ENCODE results near the gene SCAPER.

Gene SCAPER

DNA sequence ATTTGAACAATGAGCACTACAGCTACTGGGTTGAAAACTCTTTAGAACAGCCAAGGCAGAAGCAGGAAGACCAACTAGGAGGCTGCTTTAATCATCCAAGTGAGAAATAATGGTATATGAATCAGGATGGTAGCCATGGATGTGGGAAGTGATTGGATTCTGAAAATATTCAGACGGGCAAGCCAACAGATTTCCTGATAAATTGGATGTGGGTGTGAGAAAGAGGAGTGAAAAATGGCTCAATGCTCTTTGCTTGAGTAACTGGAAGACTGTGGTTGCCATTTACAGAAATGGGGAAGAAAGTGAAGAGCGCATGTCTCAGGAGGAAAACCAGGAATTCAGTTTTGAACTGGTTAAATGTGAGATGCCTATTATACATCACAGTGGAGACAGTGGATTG, 518.2 kb downstream of the SCAPER start:
- ATAC-seq = no peak

DNA sequence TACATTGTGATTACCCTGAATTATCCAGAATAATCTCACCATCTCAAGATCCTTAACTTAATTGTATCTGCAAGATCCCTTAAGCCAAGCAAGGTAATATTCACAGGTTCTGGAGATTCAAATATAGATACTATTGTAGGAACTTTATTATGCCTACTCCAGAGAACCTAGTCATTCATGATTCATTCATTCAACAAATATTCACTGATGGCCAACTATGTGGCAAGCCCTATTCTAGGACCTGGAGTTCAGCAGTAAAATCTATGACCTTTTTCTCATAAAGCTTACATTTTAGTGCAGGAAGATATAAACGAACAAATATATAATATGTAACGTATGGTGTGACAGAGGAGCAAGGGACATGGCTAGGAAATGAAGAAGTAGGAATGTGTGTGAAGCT, 519.0 kb downstream of the SCAPER start:
- ATAC-seq = no peak

DNA sequence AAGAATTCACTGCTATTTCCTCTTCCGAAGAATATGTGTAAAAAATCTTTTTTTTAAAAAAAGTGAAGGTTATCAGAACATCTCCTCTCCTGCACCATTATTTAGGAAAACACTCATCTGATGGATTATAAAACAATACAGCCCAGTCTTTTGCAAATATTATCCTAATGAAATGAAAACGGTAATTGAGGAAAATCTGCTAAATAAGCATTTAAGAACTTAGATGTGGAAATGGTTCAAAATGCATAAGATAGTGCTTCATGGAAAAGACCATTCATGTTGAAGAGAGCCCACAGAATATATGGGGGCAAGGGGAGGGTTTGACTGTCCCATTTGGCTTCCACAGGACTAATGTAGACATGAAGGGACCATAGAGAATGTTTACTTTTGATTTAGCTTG, 520.7 kb downstream of the SCAPER start:
- ATAC-seq = no peak

DNA sequence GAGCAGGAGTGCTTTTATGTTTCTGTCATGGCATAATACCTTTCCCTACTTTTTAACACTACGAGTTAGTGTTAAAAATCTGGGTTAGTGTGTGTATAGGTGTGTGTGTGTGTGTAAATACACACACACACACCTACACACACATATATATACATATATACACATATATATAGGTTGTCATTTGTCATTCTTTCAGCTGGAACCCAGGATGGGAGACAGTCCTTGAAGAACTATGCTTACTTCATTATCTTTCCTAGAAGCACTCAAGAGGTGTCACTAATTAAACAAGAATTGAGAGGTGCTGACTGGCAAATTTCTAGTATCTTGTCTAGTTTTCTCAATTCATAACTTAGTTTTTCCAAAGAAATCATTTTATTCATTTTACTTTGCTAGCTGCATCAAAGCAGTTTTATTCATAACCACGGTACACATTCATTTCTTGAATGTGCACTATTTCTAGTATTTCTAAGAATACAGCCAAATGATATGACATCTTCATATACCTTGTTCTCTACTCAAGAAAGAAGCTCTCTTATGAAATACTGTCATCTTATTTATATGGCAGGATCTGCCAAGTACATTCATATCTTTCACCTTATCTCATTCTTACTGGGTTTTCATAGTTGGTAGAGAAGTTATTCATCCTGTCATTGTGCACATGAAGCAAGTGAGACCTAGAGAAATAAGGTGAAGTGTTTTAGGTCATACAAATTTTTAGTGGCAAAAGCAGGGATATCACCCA, 522.0 kb downstream of the SCAPER start:
- peak; percentile 36 to 38 for ATAC-seq

DNA sequence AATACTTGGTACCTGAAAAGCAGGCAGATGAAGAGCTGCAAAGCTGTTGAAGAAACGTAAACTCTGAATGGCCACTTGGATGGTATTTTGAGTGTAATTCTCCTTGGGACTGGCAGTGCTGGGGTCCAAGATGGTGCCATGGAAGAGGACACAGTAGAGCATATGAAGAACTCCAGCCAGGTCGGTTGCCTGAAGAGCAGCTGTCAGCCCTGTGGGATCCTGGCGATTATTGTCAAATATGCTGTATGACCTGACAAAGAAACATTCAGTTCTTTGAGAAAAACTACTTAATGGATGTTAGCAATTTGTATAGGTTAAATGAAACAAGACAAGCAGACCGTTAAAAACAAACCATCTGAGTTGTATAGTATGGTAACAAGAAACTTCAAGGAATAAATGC, 523.8 kb downstream of the SCAPER start:
- no peak for ATAC-seq

DNA sequence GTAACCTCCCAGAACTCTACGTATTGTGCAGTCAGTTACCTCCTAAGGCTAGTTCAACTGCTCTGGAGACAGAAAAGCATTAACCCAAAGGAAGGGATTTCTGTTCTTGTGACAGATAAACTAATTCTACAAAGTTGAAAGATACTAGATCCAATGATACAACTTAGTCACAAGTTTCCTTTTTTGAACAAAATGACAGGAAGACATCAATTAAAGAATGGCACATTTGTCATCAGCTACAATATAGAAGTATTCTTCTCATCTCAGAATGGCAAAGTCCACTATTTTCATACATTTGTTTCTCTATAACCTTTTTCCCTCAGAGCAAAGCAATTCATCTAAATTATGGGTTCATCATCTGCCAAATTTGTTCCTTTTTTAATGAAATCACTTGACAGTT, 524.9 kb downstream of the SCAPER start:
- ATAC-seq = no peak

DNA sequence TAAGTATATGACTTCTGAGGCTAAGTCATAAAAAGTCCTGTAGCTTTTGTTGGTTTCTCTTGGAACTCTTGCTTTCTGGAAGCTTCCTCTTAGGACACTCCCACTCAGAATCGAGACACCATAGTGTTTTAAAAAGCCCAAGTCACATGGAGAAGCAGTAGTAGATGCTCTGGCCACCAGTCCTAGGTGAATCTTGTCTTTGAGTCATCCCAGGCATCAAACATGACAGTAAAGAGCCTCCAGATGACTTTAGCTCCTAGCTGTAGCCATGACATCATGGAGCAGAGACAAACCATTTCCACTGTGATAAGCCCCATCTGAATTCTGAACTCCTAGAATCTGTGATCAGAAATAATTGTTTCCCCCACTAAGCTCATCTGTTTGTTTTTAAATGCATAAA, 526.4 kb downstream of the SCAPER start:
- ATAC-seq = no peak

DNA sequence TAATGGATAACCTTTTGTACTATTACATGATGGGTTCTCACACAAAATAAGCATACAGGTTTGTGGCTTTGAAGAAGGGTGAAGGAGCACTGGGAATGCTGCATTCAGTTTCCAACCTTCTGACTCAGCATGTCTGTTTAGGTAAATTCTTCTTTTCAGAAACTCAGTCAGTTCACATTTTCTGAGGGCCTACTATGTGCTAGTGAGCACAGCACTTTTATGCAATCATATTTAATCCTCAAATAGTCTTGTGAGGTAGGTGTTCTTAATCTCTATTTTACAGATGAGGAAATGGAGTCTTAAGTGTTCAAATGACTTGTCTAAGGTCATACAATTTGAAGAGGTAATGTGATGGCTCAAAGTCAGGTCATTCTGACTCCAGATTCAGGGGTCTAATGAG, 527.4 kb downstream of the SCAPER start:
- no peak for ATAC-seq

DNA sequence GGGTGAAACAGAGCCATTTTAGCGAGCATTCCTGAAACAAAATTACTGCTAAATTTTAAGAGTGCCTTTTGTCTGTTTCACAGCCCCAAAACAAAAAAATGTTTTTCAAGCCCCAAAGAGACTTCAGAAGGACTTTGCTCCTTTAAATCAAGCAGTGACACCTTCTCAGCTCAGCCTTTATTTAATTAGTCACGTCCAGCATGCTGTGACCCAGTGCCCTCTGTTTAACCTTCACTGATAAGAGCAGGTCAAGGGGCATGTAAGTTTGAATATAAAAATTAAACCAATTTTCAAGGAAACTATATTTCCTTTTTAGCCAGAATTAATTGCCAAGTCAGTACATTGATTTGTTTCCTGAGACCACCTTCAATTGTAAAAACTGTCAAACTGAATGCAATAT, 527.9 kb downstream of the SCAPER start:
- no peak for ATAC-seq

DNA sequence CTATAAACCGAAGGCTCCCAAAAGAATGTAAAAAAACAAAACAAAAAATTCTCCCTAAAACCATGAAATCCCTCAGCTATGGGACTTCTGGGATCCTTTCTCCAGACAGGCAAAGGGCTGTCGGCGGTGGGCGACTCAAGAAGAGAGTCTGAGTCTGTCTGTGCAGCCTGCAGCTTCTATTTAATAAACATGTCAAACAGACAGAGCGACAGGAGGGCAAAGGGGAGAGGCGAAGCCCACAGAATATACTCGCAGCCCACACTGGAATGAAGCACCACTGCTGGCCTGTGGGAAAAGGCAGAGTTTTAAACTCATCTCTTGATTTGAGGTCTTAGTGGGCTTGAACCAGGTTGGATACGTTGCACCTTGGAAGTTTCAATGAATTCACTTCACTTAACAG, 528.3 kb downstream of the SCAPER start:
- ATAC-seq = no peak

DNA sequence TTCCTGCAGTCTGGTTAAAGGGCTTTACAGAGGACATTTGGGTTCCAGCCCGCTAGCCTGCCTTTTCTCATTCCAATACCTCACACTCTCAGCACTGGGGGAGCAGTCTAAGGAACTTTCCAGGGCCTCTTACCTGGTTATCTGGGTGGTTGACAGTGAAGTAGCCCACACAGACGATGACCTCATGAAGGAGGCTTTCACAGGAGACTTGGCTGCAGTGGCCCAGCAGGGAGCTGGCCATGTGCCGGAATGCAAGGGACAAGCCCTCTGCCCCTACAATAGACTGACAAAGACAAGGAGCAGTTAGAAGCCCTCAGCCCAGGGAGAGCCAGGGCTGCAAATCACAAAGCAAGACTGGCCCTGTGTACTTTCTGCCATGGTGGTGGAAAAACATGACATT, 529.1 kb downstream of the SCAPER start:
- ATAC-seq = no peak

DNA sequence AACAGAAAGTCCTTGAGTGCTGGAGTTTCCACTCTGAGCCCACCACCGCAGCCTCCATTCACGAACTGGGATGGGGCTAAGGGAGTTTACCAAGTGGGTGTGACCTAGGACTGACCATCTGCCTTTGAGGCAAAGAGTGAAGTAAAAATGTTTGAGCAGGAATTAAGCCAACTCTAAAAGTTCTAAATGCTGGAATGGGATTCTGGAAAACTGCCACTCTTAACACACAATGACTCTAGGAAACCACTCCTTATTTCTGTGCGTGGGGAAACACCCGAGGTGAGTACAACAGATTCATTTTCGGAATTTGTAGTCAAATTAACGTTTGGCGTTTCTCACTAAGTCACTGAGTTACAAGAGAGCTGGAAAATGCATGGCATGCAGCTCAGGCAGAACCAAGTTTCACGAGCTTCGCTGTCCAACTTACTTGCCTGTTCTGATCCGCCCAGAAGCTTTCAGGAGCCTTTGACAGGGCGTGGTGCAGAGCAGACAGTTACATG, 537.0 kb downstream of the SCAPER start:
- no peak for ATAC-seq

DNA sequence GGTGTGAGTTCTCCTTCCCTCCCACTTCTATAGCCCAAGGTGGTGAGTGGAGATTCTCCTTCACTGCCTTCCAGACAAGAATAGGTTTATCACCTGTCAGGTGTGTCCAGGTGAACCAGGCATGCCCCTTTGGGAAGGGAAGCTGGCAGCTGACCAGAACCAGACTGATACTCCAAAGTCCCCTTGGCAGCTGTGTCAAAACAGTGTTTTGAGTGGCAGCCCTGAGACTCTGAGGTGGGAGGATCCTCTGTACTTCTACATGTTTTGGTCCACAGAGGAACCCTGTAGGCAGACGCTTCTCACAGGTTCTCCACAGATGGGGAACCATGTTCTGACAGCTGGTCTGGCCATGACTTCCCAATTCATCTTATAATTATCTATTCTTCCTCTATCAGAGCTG, 538.4 kb downstream of the SCAPER start:
- no peak for ATAC-seq

DNA sequence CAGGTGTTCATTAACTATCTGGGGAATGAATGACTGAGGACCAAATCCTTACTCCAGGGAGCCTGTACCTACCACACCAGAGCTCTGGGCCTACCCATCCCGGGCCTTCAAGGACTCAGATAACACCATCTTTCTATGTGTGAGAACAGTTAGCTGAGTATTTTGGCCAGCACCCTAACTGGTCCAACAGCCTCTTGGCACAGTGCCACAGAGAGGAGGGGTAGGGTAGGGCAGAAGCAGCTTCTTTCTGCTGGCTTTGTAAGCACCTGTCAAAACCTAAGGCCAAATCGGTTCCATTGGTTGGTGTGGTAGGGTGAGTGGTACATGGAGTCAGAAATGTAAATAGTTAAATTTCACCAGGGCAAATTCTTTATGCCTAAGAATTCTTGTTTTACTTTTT, 541.9 kb downstream of the SCAPER start:
- no peak for ATAC-seq

DNA sequence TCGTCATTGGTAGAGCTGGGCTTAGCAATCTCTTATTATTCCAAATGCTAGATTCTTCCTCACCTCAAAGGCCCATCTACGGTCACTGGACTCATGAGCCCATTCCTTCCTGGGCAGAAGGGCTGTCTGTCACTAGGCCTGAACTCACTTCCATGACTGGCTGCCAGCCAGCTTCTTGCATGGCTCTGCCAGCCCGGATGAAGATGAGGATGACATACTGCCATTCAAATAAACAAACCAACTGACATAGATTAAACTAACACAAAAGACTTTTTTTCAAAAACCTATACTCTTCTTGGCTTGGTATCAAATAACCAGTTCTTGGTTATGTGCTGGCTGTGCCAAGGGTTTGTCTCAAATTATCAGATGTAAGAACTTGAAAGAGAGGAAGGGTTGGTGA, 544.7 kb downstream of the SCAPER start:
- ATAC-seq = no peak

DNA sequence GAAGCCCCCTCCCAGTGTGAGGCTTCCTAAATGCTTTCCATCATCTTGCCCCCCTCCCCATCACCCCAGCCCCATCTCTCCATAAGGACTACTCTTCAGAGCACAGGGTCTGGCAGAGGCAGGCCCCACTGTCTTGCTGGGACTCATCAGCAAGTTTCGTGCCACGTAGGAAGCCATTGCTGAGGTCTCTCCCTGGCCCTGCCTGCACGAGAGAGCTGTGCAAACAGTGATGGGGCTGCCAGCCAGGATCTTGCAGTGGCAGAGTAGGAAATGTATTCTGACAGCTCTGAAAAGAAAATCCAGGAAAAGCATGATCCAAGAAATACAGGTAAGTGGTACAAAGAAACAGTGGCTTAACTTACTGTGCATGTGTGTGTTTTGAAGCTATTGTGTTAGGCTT, 546.0 kb downstream of the SCAPER start:
- ATAC-seq = no peak

DNA sequence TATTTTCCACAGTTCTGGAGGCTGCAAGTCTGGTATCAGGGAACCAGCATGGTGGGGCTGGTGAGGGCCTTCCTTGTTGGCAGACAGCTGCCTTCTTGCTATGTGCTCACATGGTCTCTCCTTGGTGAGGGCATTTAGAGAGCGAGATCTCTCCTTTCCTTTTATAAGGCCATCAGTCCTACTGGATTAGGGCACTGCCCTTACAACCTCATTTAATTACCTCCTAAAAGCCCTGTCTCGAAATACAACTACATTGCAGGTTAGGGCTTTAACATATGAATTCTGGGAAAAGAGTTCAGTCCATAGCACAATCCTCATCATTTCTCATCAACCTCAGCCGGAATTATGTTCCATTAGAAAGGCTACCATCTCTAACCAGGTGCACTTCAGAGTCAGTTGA, 546.7 kb downstream of the SCAPER start:
- ATAC-seq = no peak

DNA sequence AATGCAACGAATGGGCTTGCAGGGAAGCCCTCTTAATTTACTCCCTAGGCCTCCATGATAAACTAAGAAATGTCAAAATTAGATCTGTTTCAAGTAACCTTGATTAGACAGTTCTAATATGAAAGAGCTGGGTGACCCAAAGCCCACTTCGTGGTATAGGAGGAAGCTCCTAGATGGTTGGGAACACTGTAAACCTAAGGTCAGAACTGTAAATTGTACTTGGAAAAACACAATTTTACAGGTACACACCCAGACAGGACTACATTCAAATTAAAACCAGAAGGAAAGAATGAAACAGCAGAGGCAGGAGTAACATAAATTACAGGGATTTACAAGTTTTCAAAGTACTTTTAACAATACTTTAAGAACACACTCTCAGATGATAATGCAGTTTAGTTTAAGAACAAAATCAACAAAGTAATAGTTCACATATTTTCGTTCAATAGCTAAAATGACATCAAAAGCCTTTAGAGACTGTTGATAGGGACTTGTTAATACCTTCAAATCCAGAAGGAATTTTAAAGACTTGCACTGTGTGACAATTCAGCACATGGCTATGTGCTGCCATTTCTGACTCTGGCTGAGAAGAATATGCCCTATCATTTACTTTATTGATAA, 550.2 kb downstream of the SCAPER start:
- no peak for ATAC-seq

DNA sequence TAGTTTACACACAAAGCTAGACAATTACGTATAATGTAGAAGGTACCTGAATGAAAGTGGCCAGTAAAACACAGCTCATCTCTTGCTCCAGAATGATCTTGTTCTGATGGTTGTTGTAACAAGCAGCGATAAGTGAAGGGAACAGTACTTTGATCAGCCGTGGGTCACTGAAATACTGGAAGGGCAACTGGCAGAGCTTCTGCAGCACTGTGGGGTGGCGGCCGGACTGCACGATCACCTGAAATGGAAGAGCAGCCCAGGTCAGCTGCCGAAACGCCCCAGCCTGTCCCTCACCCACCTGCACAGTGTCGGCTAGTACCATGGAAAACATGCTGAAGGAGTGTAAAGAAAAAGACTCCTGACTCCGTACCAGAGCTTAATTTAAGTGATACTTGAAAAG, 551.2 kb downstream of the SCAPER start:
- no peak for ATAC-seq

DNA sequence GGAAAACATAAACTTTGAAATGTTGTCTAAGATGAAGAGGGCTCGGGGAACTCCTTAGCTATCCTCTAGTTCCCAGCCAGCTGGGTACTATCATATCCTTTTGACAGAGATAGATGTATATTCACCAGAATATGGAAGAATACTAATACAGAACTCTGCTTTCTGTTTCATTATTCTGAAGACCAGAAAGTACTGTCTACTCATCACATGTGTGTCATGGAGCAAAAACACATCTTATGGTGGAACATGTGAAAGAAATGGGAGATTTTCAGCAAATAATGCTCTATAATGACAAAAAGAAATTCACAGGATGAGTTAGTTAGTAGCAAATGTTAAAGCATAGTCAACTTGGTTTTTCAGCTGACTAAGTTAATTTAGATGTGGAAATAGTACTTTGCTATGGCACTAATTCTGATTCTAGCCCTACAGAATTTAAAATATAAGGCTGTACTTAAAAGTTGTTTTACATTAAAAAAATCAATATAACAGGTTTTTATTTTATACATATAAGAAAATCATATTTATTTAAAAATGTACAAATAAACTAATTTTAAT, 552.0 kb downstream of the SCAPER start:
- ATAC-seq = peak in 1 of 2 donors; percentile 24

DNA sequence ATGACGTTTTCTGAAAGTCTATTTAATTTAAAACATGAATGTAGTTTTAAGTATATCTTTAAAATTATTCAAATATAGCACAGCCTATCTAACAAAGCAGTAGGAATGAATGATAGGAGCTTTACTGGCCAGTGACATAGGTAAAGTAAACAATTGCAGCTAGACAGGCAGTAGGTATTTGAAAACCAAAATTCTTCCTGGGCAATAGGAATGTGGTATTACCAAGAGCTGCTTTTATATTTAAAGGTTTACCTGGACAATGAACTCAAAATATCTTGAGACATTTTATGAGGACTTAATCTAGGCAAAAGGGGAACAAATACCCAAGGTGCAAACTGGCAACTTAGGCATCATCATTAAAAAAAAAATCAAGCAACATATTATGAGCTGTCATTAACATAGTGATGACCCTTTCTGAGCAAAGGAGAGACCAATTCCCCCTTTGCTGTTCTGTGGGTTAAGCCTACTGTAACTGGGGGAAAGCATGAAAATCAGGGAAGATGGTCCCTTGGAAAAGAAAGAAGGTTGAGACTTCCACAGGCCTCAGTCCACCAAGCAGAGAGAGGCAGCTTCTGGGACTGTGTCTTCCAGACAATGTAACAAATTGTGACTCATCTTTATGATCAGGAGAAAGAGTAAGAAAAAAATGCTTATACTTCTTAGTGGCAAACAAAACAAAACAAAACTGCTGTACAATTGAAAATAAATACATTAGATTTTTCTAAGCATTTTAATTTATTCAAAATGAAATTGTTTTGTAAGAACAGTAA, 555.7 kb downstream of the SCAPER start:
- ATAC-seq = no peak

DNA sequence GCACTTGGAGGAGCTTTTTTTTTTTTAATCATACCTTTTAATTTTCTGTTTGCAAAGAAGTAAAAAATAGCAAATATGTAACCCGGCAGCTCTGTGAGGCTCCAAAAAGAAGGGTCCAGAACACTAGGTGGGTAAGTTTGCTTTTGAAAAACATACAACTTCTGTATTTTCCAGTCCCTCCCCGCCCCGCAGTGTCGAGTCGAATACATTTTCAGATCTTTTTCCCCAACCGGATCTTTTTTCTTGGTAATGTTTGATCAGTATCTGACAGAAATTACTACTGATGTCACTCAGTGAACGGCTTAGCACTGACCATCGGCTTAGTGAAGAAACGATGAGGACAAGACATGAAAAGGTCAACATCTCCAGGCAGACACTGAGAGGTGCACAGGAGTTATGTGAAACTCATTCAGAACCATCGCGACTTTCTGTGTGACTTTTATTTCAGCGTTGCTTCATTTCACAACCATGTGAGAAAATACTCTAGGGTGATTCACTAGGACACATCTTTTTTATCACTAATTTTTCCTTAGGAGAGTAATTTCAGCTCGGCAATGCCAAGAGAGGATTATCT, 557.6 kb downstream of the SCAPER start:
- ATAC-seq = no peak

All from activated CD4-positive, CD25-positive, alpha-beta regulatory T cell treated with anti-CD3 and anti-CD28 coated beads, Interleukin-2, amount 50 U/mL, for 24 hours (primary cell).